HepG2 (cell line): ENCODE data around the gene UBXN6. TPM values are rescaled to one million over a fixed set of nuclear protein-coding genes. Genes with fewer than 3 reads are reported as not detected.

Source experiments
- BHLHE40 ChIP-seq: IDR thresholded peaks from 2 replicates; pipeline ENCODE4 v1.6.1; 2011; ENCODE audit warnings: low read length, improper control_type of control experiment
- CEBPG ChIP-seq: IDR thresholded peaks from 2 replicates; pipeline ENCODE4 v1.6.1; 2016
- HNRNPL ChIP-seq: fragments of 200-400 bp; formaldehyde crosslinking; IDR thresholded peaks from 2 replicates; pipeline ENCODE4 v1.6.1; 2017; ENCODE audit warnings: mild to moderate bottlenecking, low read depth, low read length
- MTA1 ChIP-seq: sonication (generic); formaldehyde crosslinking; IDR thresholded peaks from 2 replicates; pipeline ENCODE4 v1.4.0; 2020; ENCODE audit warnings: missing genetic modification reagents, mild to moderate bottlenecking, borderline replicate concordance
- SAP130 ChIP-seq: IDR thresholded peaks from 2 replicates; pipeline ENCODE4 v1.6.1; 2016; ENCODE audit warnings: low read depth
- ZBTB7B ChIP-seq: sonication (generic); formaldehyde crosslinking; IDR thresholded peaks from 2 replicates; pipeline ENCODE4 v1.4.0; 2020; ENCODE audit warnings: missing genetic modification reagents
- ZIK1 ChIP-seq: sonication (generic); formaldehyde crosslinking; IDR thresholded peaks from 2 replicates; pipeline ENCODE4 v1.5.0; 2020; ENCODE audit warnings: mild to moderate bottlenecking, low read depth, missing genetic modification reagents, borderline replicate concordance
- ZNF142 ChIP-seq: sonication (generic); formaldehyde crosslinking; IDR thresholded peaks from 2 replicates; pipeline ENCODE4 v1.4.0; 2020; ENCODE audit warnings: missing genetic modification reagents
- ZNF746 ChIP-seq: sonication (generic); formaldehyde crosslinking; IDR thresholded peaks from 2 replicates; pipeline ENCODE4 v1.8.0; 2022; ENCODE audit warnings: mild to moderate bottlenecking, missing genetic modification reagents
- ZNF790 ChIP-seq: sonication (generic); formaldehyde crosslinking; IDR thresholded peaks from 2 replicates; pipeline ENCODE4 v1.8.0; 2022; ENCODE audit warnings: missing genetic modification reagents, mild to moderate bottlenecking, borderline replicate concordance
- ZZZ3 ChIP-seq: sonication (generic); formaldehyde crosslinking; IDR thresholded peaks from 2 replicates; pipeline ENCODE4 v1.4.0; 2020; ENCODE audit warnings: missing genetic modification reagents, mild to moderate bottlenecking, borderline replicate concordance
- polyA plus RNA-seq, 8 experiments: library from polyadenylated mRNA; depleted of rRNA in 3 of 8; stranded (reverse) in 7 of 8; unstranded in 1 of 8; fragments of >200 nt; fragmentation: Illumina TruSeq in 4 of 8; extraction: Trizol in 4 of 8; gene quantifications; 2 replicates each; pipeline versions ENCODE4 v1.2.1 to v1.2.3, GENCODE V29; 2011 to 2016; ENCODE audit warnings: low read depth in 4 of 8, missing spikeins in 1 of 8, mixed read lengths in 1 of 8; ENCODE audit not compliant: insufficient read depth in 1 of 8
- total RNA-seq, 5 experiments: library from RNA; depleted of rRNA; stranded (reverse); fragments of >200 nt; fragmentation: Illumina TruSeq; extraction: Trizol; gene quantifications; 2 replicates each; pipeline ENCODE4 v1.2.3, GENCODE V29; 2016; ENCODE audit warnings: low read depth in 1 of 5
- TF ChIP-seq, protein P1 (sequence below), 2 experiments: sonication (generic) in 1 of 2; formaldehyde crosslinking in 1 of 2; IDR thresholded peaks; 2 replicates each; pipeline versions ENCODE4 v1.5.1 to v1.6.1; 2011 to 2020; ENCODE audit warnings: borderline replicate concordance in 1 of 2, low read depth in 1 of 2, low read length in 1 of 2, mild to moderate bottlenecking in 1 of 2, missing genetic modification reagents in 1 of 2, moderate library complexity in 1 of 2
- TF ChIP-seq, protein P2 (sequence below): sonication (generic); formaldehyde crosslinking; IDR thresholded peaks from 2 replicates; pipeline ENCODE4 v1.4.0; 2020; ENCODE audit warnings: missing genetic modification reagents, borderline replicate concordance
- TF ChIP-seq, protein P3 (sequence below): sonication (generic); formaldehyde crosslinking; IDR thresholded peaks from 2 replicates; pipeline ENCODE4 v1.5.0; 2020; ENCODE audit warnings: mild to moderate bottlenecking, missing genetic modification reagents

The UBXN6 gene
- total and polyA plus RNA-seq, 2 of the 13 experiments (the other 11 are each of a cell fraction or from before 2014, with no cell fraction given), result 34.9 to 35.5 TPM

- TF ChIP-seq, protein P1, sequence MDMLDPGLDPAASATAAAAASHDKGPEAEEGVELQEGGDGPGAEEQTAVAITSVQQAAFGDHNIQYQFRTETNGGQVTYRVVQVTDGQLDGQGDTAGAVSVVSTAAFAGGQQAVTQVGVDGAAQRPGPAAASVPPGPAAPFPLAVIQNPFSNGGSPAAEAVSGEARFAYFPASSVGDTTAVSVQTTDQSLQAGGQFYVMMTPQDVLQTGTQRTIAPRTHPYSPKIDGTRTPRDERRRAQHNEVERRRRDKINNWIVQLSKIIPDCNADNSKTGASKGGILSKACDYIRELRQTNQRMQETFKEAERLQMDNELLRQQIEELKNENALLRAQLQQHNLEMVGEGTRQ (IDR thresholded peaks at IDR 0.05; ENCODE audit: low read depth, low read length), result no peak
- TF ChIP-seq, protein P1 (CRISPR knock-in tag; IDR thresholded peaks at IDR 0.05; ENCODE audit: borderline replicate concordance), result no peak
- TF ChIP-seq MTA1 (CRISPR knock-in tag) (no peak), SAP130 (peak; percentile 93), ZNF746 (CRISPR knock-in tag) (no peak), ZNF790 (no peak), ZBTB7B (no peak), CEBPG (CRISPR knock-in tag) (peak; percentile 47; the same call in 1 of the 2 replicates), HNRNPL (no peak), BHLHE40 (peak; percentile 66), ZZZ3 (CRISPR knock-in tag) (peak; percentile 40; the same call in 1 of the 2 replicates), ZIK1 (no peak), ZNF142 (CRISPR knock-in tag) (no peak)
- TF ChIP-seq, protein P2, sequence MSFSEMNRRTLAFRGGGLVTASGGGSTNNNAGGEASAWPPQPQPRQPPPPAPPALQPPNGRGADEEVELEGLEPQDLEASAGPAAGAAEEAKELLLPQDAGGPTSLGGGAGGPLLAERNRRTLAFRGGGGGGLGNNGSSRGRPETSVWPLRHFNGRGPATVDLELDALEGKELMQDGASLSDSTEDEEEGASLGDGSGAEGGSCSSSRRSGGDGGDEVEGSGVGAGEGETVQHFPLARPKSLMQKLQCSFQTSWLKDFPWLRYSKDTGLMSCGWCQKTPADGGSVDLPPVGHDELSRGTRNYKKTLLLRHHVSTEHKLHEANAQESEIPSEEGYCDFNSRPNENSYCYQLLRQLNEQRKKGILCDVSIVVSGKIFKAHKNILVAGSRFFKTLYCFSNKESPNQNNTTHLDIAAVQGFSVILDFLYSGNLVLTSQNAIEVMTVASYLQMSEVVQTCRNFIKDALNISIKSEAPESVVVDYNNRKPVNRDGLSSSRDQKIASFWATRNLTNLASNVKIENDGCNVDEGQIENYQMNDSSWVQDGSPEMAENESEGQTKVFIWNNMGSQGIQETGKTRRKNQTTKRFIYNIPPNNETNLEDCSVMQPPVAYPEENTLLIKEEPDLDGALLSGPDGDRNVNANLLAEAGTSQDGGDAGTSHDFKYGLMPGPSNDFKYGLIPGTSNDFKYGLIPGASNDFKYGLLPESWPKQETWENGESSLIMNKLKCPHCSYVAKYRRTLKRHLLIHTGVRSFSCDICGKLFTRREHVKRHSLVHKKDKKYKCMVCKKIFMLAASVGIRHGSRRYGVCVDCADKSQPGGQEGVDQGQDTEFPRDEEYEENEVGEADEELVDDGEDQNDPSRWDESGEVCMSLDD (CRISPR knock-in tag), result no peak; the same call in 1 of the 2 replicates
- TF ChIP-seq, protein P3, sequence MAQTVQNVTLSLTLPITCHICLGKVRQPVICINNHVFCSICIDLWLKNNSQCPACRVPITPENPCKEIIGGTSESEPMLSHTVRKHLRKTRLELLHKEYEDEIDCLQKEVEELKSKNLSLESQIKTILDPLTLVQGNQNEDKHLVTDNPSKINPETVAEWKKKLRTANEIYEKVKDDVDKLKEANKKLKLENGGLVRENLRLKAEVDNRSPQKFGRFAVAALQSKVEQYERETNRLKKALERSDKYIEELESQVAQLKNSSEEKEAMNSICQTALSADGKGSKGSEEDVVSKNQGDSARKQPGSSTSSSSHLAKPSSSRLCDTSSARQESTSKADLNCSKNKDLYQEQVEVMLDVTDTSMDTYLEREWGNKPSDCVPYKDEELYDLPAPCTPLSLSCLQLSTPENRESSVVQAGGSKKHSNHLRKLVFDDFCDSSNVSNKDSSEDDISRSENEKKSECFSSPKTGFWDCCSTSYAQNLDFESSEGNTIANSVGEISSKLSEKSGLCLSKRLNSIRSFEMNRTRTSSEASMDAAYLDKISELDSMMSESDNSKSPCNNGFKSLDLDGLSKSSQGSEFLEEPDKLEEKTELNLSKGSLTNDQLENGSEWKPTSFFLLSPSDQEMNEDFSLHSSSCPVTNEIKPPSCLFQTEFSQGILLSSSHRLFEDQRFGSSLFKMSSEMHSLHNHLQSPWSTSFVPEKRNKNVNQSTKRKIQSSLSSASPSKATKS, result no peak
Observed at GRCh38 chr19:4400135-4400936, 57.3 kb downstream of the UBXN6 start, which contains the start of gene SH3GL1 (continued).
